GM19328 (cell line): ENCODE data around the gene TAX1BP1.

Source experiments
- ATAC-seq: cut with Tn5 transposase; IDR thresholded peaks from one replicate; pipeline ENCODE4 v1.9.1; 2021; ENCODE audit warnings: mild to moderate bottlenecking, moderate library complexity; ENCODE audit not compliant: unreplicated experiment

Gene TAX1BP1

DNA sequence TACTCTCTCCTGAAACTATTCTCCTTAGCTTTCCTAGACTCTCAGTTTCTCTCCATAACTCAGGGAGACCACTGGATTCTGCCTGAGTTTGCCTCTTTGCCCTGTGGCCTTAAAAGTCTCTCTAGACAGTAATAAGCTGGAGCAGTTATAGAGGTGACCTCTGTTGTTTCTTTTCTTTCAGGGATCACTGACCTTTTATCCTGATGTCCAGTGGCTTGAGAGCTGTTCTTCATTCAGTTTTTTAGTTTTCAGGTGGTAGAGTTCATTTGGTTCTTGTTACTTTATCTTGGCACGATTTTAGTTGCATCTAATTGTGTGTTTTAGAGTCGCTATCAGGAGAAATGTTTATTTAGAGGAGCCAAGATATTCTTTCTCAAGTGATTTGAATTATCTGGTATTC, 37.7 kb downstream of the TAX1BP1 start:
- no peak for ATAC-seq

- no peak for ATAC-seq
Measured at GRCh38 chr7:27779873-27780272, 39.9 kb downstream of the TAX1BP1 start.

- no peak for ATAC-seq
Measured at GRCh38 chr7:27781188-27781587, 41.2 kb downstream of the TAX1BP1 start.

- no peak for ATAC-seq
Measured at GRCh38 chr7:27782849-27783248, 42.9 kb downstream of the TAX1BP1 start.

GRCh38 chr7:27784399-27785053, 44.6 kb downstream of the TAX1BP1 start:
- no peak for ATAC-seq

DNA sequence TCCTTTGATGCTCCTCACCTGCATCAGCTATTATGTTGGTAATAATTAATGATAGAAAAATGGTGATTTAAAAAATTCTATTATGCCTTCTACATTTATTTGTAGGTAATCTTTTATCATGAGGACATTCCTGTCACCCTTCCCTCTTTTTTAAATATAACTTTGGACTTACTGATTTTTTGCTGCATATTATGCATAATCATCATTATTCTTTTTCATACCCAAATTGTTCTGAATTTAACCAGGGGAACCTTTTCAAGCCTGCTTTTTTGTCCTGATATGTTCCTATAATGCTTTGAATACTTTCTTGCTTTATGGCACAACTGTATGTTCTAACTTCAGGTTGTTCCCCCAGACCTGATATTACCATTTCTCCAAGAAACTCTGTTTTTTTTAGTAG, 48.5 kb downstream of the TAX1BP1 start:
- no peak for ATAC-seq

GRCh38 chr7:27793780-27794179, 53.8 kb downstream of the TAX1BP1 start:
- no peak for ATAC-seq

DNA sequence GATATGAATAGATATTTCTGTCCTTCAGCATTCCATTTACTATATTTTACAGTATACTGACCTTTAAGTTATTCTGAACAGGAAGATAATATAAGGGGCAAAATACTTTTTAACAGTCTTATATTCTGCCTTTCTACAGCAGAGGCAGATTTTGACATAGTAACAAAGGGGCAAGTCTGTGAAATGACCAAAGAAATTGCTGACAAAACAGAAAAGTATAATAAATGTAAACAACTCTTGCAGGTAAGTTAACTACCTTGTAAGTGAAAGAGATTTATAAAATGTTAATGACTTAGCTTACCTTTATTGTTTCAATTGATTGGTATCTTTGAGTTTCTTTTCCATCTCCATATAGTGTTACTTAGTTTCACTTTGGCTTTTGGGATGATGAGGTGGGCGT, 56.0 kb downstream of the TAX1BP1 start:
- no peak for ATAC-seq

DNA sequence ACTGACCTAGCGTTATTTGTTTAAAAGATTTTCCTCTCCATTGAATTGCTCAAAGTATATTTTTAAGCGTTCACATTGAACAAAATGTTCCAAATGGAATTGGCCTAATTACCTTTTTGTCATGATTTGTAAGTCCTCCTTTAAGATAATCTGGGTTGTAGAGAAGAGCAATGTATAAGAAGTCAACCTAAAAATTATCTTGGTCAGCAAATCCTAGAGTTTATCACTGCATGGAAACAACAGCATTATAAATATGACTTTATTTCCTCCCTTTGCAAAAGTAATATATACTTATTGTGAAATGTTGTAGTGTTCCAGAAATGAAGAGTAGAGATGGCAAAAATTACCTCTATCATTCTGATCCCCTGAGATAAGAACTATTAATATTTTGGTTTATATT, 59.2 kb downstream of the TAX1BP1 start:
- ATAC-seq: no peak

DNA sequence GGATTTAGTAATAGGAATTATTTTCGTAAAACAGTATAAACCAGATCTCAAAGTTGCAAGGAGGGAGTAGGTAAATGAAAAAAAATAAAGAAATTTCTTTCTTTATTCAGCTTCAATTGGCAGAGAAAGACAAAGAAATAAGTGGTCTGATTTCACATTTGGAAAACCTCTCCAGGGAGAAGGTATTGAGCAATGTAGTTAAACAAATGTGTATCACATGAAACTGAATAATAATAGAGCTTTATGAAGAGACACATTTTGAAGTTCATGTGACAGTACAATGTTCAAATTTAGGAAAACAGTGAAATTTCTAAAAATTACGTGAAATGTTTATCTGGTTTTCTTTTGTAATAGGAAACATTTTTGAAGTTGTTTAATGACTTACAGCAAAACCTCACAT, 63.0 kb downstream of the TAX1BP1 start:
- ATAC-seq: no peak

- ATAC-seq: no peak
Measured at GRCh38 chr7:27804139-27804538, 64.2 kb downstream of the TAX1BP1 start.

DNA sequence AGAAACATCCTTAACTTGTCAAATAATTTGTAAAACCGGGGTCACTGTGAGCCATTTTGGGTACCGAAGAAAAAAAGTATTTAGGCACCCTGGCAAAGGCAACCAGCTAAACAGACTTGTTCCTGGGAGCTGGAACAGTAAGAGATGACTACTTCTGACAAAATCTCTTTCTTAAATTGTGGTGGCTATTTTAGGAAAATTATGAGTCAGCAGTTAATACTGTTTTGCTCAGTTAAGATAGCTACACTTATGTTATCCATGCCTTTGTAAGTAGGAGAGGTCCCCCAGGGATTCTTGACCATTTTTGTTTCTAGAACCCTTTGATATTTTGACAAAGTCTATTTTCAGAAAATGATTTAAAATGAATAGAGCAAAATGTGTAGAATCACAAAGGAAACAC, 68.7 kb downstream of the TAX1BP1 start:
- ATAC-seq: no peak

DNA sequence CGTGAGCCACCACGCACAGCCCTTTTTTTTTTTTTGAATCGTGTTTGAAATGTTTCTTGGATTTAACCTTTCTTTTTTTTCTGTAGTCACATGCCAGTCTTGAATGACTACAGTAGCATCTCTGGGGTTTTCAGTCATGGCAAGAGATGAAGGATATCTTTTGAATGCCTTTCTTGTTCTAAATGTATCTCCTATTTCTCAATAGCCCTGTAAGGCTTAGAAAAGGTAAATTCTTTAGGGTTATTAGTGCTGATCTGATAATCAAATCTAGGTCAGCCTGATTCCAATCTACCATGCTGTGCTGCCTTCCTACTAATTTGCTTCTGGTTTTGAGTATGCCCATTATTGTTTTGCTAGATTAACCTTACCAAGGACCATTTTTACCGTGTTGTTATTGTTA, 70.2 kb downstream of the TAX1BP1 start:
- no peak for ATAC-seq

GRCh38 chr7:27812706-27813105, 72.7 kb downstream of the TAX1BP1 start:
- ATAC-seq: no peak

DNA sequence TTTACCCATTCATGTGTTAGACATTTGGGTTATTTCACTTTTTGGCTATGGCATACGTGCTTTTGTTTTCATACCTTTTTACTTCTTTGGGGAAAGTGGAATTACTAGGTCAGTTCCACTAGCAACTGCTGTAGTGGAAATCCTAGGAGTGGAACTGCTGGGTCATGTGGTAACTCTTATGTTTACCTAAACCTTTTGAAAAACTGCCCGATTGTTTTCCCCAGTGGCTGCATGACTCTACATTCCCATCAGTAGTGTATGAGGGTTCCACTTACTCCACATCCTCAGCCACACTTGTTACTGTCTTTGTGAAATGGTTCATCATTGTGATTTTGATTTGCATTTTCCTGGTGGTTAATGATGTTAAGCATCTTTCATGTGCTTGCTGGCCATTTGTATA, 82.3 kb downstream of the TAX1BP1 start:
- ATAC-seq: no peak

DNA sequence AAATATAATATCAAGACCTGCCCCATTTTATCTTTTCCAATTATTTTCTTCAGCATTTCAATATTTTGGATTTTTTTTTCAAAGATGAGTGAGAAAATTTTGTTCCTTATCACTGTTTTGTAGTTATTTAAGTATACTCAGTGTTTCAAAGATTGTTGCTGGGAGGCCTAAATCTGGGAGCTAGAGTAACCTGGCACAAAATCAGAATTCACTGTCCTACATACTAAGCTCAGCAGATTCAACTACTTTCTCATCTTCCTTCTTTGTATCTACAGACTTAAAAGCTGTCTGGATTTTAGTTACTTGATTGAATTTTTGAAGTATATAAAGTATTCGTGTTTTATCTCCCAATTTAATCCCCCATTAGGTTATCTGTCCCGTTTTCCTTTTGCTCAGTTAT, 85.9 kb downstream of the TAX1BP1 start:
- no peak for ATAC-seq

DNA sequence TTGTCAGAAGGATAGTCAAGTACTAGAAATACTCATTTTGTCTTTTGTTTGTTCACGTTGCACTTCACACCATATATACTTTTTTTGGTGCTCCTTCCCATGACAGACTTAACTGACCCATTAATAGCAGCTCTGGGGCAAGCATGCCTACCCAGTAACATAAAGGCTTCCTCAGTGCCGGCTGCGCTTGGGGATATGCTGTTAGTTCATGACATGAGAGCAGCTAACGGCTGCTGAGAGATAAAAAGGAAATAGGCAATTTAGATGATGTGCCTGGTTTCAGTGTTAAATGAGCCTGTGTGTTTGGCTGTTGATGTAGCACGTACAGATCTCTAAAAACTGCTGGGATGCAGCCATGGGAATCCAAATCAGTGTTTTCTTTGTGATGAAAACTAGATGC, 86.4 kb downstream of the TAX1BP1 start:
- no peak for ATAC-seq

DNA sequence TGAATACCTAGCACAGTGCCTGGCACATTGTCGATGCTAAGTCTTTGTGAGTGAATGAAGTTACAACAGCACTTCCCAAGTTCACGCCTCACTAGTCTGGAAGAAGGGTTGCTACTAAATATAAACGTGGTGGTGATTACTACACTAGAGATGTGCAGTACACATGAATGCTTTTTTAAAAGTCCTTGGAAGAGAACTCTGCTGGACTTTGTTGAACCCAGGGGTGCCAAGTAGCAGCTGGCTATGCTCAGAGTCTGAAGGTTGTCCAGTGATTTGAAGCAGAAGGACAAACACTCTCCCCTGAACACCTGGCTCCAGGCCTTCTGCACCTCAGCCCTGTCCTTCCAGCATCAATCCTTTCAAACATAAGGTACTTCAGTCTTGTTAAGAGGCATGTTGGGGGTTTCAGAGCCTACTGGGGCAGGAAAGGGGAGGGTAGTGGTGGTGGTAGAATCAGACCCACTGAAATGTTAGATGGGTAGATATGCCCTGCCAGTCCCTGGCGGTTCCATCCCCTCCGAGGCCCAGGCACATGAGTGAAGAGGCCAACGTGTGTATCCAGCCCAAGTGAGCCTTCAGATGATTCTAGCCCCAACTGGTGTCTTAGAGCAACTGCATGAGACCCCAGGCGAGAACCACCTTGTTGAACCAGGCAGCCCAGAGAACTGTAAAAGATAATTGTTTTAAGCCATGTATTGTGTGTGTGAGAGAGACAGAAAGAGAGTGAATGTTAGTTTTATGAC, 94.4 kb downstream of the TAX1BP1 start:
- no peak for ATAC-seq

- ATAC-seq: no peak
Measured at GRCh38 chr7:27835376-27835775, 95.4 kb downstream of the TAX1BP1 start.

DNA sequence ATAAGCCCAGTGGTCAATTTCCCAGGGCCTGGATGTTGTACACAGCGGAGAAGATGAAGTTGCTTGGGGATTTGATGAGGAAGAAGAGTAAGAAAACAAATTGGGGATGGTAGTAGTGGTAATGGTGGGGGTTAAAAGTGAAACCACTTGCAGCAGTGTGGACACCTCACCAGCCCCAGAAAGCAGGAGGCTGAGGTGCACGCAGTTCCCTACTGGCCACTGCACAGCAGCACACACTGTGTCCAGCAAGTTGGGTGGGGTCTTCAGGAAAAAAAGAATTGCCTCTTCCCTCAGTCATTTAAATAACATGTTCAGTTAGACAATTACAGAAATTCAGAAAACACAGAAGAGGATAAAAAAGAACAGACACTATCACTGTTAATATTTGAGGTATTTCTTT, 96.6 kb downstream of the TAX1BP1 start:
- ATAC-seq: no peak

- no peak for ATAC-seq
Measured at GRCh38 chr7:27839099-27839498, 99.1 kb downstream of the TAX1BP1 start.

DNA sequence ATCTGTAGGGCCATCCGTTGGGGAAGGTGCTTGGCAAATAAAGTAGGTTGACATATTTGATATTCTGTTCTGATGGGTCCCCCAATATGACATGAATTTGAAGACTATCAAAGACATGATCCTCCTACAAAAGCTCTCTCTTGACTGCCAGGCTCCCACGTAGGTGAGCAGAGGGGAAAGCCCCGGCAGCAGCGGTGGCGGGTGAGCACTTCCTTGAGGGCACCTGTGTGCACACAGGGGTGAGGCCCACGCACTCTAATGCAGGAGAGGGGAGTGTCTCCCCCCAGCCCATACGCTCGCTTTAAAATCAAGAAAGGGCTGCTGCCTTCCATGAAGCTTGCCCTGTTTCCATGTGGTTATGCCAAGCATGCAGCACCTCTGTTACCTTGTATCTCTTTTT, 100.4 kb downstream of the TAX1BP1 start:
- ATAC-seq: no peak
